GM18951 (cell line): ENCODE results near the gene P2RX7.
A peak's percentile ranks its signal among the peaks of the same experiment; 100 is the strongest.
"Not testable (repeated sequence)": the region's sequence is repeated elsewhere in the genome, so short reads cannot be mapped to it uniquely, and the experiment has no call there.

ENCODE experiments used
- POLR2A ChIP-seq: IDR thresholded peaks from 4 replicates; pipeline ENCODE4 v1.6.1; 2011; ENCODE audit warnings: mild to moderate bottlenecking; ENCODE audit not compliant: insufficient read length, insufficient read depth; ENCODE audit errors: extremely low read depth
- in situ Hi-C: fragments of 300-500 bp; cut with MboI; formaldehyde crosslinking; loops from one replicate; pipeline ENCODE4 v1.12.0; 2022; ENCODE audit warnings: low sequenced_read_pairs, mixed read lengths, inconsistent platforms; ENCODE audit not compliant: unreplicated experiment

Gene P2RX7

GRCh38 chr12:121203482-121203881, 70.8 kb downstream of the P2RX7 start:
- in situ Hi-C loops, result no loop called here
- no peak for TF ChIP-seq POLR2A

DNA sequence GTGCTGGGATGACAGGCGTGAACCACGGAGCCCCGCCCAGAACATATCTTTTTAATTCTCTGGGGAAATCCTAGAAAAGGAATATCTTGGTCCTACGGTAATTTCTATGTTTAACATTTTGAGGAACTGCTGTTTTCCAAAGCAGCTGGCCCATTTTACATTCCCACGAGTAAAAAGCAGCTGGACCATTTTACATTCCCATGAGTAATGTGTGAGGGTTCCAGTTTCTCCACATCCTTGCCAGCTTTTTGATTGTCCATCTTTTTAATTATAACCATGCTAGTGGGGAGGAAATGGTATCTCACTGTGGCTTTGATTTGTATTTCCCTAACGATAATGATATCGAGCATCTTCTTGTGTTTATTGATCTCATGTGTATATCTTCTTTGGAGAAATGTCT, 72.8 kb downstream of the P2RX7 start:
- in situ Hi-C loops, result no loop called here
- TF ChIP-seq POLR2A, result no peak

DNA sequence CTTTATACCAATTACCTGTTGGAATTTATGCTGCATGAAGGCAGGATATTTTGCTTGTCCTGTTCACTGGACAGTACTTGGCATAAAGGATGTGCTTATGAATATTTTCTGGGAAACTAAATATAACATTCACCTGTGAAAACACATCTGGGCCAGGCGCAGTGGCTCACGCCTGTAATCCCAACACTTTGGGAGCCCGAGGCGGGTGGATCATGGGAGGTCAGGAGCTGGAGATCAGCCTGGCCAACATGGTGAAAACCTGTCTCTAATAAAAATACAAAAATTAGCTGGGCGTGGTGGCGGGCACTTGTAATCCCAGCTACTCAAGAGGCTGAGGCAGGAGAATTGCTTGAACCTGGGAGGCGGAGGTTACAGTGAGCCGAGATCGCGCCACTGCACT, 75.9 kb downstream of the P2RX7 start:
- in situ Hi-C loops, result not testable (repeated sequence)

GRCh38 chr12:121209221-121209620, 76.5 kb downstream of the P2RX7 start:
- in situ Hi-C loops, result no loop called here

DNA sequence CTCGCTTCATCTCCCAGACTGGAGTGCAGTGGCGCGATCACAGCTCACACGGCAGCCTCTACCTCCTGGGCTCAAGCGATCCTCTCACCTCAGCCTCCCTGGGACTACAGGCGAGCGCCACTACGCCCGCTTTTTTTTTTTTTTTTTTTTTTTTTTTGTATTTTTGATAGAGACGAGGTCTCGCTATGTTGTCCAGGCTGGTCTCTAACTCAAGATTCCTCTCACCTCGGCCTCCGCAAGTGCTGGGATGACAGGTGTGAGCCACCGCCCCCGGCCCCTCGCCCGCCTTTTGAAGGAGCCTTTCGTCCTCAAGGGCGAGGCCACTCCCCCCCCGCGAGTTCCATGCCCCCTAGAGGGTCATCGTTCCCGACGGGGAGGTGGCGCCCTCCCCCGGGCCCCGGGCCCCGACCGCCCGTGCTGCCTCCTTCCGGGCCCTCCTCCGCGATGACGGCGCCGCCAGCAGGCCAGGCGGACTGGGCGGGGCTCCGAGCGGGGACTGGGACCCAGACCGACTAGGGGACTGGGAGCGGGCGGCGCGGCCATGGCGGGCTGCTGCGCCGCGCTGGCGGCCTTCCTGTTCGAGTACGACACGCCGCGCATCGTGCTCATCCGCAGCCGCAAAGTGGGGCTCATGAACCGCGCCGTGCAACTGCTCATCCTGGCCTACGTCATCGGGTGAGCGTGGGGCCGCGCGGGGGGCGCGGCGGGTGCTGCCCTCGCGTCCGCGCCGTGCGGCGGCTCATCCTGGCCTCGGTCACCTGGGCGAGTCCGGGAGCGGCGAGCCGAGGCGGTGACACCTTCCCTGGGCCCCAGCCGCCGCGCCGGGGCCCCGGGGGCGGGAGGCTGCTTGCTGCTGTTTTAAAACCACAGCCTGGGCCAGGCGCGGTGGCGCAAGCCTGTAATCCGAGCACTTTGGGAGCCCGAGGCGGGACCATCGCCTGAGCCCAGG, 77.2 kb downstream of the P2RX7 start, which contains the start of gene P2RX4:
TSS of gene P2RX4 (plus strand) at position 506 of the 949 bp plus-strand sequence. CDS start at position 542, 36 bp downstream.
- peak; percentile 97 for TF ChIP-seq POLR2A
- in situ Hi-C loops, result no loop called here

More at GRCh38 chr12:121209221-121209620, 76.5 kb downstream of the P2RX7 start:
- TF ChIP-seq POLR2A, result no peak

- TF ChIP-seq POLR2A, result no peak
- in situ Hi-C loops, result no loop called here
Observed at GRCh38 chr12:121212875-121213274, 80.2 kb downstream of the P2RX7 start.

DNA sequence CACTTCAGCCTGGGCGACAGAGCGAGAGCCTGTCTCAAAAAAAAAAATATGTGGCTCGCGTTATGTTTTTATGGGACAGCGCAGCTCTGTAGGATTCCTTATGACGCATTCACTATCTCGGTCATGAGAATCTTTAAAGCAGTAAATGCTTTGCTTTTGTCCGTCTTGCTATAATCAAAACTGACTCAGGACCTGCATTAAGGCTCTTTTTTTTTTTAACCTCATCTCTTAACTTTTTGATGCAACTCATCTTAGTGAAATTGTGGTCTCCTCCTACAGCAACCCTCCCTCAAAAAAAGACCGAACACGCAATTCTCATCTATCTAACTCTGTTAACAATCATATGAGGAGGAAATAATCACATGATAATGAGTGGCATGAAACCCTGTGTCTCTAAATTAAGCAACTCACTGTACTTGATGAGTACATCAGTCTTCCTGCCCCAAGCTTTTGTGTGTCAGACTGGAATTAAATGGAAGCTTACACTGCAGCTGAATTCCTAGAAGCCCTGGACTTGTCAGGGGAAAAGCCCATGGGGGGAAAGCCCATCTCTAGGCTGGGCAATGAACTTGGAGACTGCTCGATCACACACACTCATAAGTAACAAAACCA, 81.6 kb downstream of the P2RX7 start:
- TF ChIP-seq POLR2A, result no peak
- in situ Hi-C loops, result no loop called here

GRCh38 chr12:121214855-121215745, 82.4 kb downstream of the P2RX7 start:
- in situ Hi-C loops, result no loop called here
- TF ChIP-seq POLR2A, result no peak

DNA sequence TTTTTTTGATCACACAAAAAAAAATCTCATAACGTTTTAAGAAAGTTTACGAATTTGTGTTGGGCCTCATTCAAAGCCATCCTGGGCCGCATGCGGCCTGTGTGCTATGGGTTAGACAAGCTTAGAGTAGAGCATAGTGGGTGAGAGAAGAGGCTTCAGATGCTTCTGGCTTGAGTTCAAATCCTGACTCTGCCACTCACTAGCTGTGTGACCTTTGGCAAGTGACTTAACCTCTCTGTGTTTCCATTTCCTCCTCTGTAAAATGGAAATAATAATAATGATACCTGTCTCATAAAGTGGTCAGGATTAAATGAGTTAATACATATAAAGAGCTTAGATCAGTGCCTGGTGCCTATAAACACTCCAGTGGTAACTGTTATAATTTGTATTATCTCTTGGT, 83.4 kb downstream of the P2RX7 start:
- in situ Hi-C loops, result no loop called here
- TF ChIP-seq POLR2A, result no peak

DNA sequence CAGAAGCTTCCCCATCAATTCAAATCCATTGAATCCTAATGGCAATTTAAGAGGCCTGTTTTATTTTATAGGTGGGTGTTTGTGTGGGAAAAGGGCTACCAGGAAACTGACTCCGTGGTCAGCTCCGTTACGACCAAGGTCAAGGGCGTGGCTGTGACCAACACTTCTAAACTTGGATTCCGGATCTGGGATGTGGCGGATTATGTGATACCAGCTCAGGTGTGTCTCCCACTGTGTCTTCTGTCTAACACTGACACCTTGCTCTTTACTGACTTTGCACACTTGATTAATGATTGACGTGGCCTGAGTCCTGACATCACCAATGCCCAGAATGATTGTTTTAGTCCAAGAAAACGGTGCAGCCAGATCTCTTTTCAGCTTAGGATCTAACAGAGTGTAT, 84.4 kb downstream of the P2RX7 start:
- TF ChIP-seq POLR2A, result no peak
- in situ Hi-C loops, result no loop called here

GRCh38 chr12:121217761-121218160, 85.1 kb downstream of the P2RX7 start:
- in situ Hi-C loops, result no loop called here
- TF ChIP-seq POLR2A, result no peak

- TF ChIP-seq POLR2A, result no peak
- in situ Hi-C loops, result no loop called here
Observed at GRCh38 chr12:121218588-121219352, 86.1 kb downstream of the P2RX7 start.
